ENCODE results near the gene LCP2. TPM values are rescaled to one million over a fixed set of nuclear protein-coding genes. Genes with fewer than 3 reads are reported as not detected.

The LCP2 gene
- total and polyA plus RNA-seq, 2 of the 4 experiments (the other 2 are of a cell fraction) = not detected

DNA sequence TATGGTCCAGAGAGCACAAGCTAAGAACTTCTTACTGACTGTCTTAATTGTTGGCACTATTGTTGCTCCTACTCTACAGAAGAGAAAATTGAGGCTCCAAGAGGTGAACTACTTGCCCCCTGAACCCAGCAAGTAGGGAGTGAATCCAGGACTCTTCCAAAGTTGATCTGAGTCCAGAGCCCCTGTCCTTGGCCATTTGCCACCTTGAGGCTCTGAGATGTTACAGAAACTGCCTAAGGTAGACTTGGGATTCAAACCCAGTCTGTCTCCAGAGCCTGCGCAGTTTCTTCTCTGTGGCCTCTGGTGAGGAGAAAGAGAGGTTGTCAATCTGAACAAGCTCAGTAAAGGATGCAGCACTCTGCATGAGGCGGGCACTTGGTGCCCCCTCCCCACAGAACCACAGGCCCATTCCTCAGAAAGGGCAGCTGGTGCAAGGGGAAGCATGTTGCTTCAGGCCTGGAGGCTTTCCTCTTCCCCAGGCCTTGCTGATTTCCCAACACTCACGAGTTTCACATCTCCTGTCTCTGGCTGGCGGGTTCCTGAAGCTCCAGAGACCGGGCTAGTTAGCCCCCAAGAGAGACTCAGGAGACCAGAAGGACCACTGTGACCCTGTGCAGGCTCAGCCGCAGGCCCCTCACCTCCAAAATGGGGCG lies 2.9 kb upstream of the LCP2 start:
- Histone ChIP-seq H2BK5ac (ENCODE audit: low read depth, low read length, poor library complexity, severe bottlenecking) (no peak overlapping the region), H3K56ac (ENCODE audit: extremely low read depth, insufficient read depth, low read length) (no peak overlapping the region), H2AK5ac (ENCODE audit: low read depth, low read length) (no peak overlapping the region), H3K23ac (ENCODE audit: low read depth, low read length) (no peak overlapping the region), H4K91ac (ENCODE audit: insufficient read depth, low read depth, low read length) (no peak overlapping the region), H3K79me1 (ENCODE audit: low read depth in 1 of 2, low read length in 2 of 2) (no peaks in the 10 kb centered on the region), H2BK120ac (ENCODE audit: low read depth, low read length) (no peak overlapping the region), H4K20me1 (ENCODE audit: insufficient read depth, low read length) (no peaks in the 10 kb centered on the region), H2BK20ac (ENCODE audit: low read depth, low read length) (no peak overlapping the region), H3K27me3 (ENCODE audit: control insufficient read depth, insufficient read depth, low read length) (no peaks in the 10 kb centered on the region), H3K18ac (ENCODE audit: low read depth, low read length) (no peak overlapping the region), H2AK9ac (replicated peaks; ENCODE audit: low read depth, low read length, poor library complexity) (no peak overlapping the region), H3K4ac (ENCODE audit: low read depth, low read length) (no peak overlapping the region), H3K14ac (replicated peaks; ENCODE audit: low read depth, low read length) (no peak overlapping the region), H2AFZ (replicated peaks; ENCODE audit: low read length, poor library complexity) (no peak overlapping the region), H3K36me3 (ENCODE audit: control insufficient read depth, insufficient read depth, low read length) (no peaks in the 10 kb centered on the region), H3K4me3 (ENCODE audit: insufficient read depth, low read depth, low read length) (no peak overlapping the region), H3K4me1 (ENCODE audit: control insufficient read depth, insufficient read depth, low read length) (no peaks in the 10 kb centered on the region), H3K9ac (ENCODE audit: low read depth, low read length) (no peak overlapping the region), H3K9me1 (ENCODE audit: insufficient read depth, low read length) (no peaks in the 10 kb centered on the region), H2BK15ac (ENCODE audit: low read depth, low read length) (no peak overlapping the region), H3K9me3 (ENCODE audit: control insufficient read depth, insufficient read depth, low read length) (no peaks in the 10 kb centered on the region), H4K8ac (ENCODE audit: low read depth in 2 of 2, low read length in 2 of 2) (no peak overlapping the region), H4K5ac (ENCODE audit: low read depth, low read length) (no peak overlapping the region), H3K4me2 (ENCODE audit: low read depth, low read length) (no peak overlapping the region), H3K27ac (ENCODE audit: insufficient read depth, low read length) (no peak overlapping the region)
- in situ Hi-C loops (cut with MboI; ENCODE audit: low sequenced_read_pairs) = no loop called here
- BruUV-seq (replicated peaks) = no TSS peak
- CTCF ChIA-PET = no interaction called here
- dilution Hi-C loops (cut with HindIII; ENCODE audit: low sequenced_read_pairs, unreplicated experiment) = no loop called here
- intact Hi-C loops (cut with micrococcal nuclease) = no loop called here
- no peak for DNase-seq
- ATAC-seq (ENCODE audit: low read depth) = no peak
- no peak for TF ChIP-seq FOS (IDR thresholded peaks at IDR 0.05; ENCODE audit: low read depth, low read length)
- TF ChIP-seq MXI1 (IDR thresholded peaks at IDR 0.05; ENCODE audit: borderline replicate concordance, low read depth, low read length) = no peak
- no peak for TF ChIP-seq SMC3 (IDR thresholded peaks at IDR 0.05; ENCODE audit: low read depth, low read length)
- TF ChIP-seq POLR2A (IDR thresholded peaks at IDR 0.05; ENCODE audit: low read depth, low read length) = no peak
- no peak for TF ChIP-seq MAFK (IDR thresholded peaks at IDR 0.05; ENCODE audit: low read depth, low read length)
- TF ChIP-seq RCOR1 (IDR thresholded peaks at IDR 0.05; ENCODE audit: insufficient replicate concordance, low read length) = no peak
- TF ChIP-seq RAD21 (IDR thresholded peaks at IDR 0.05; ENCODE audit: low read length) = no peak
- no peak for TF ChIP-seq CEBPB (IDR thresholded peaks at IDR 0.05; ENCODE audit: low read depth, low read length)
- no peak for TF ChIP-seq MAZ (IDR thresholded peaks at IDR 0.05; ENCODE audit: borderline replicate concordance, low read depth, low read length)
- no peak for TF ChIP-seq NFE2L2 (IDR thresholded peaks at IDR 0.05; ENCODE audit: low read depth, low read length)
- TF ChIP-seq BHLHE40 (IDR thresholded peaks at IDR 0.05; ENCODE audit: low read depth, low read length) = no peak
- TF ChIP-seq, protein P1, sequence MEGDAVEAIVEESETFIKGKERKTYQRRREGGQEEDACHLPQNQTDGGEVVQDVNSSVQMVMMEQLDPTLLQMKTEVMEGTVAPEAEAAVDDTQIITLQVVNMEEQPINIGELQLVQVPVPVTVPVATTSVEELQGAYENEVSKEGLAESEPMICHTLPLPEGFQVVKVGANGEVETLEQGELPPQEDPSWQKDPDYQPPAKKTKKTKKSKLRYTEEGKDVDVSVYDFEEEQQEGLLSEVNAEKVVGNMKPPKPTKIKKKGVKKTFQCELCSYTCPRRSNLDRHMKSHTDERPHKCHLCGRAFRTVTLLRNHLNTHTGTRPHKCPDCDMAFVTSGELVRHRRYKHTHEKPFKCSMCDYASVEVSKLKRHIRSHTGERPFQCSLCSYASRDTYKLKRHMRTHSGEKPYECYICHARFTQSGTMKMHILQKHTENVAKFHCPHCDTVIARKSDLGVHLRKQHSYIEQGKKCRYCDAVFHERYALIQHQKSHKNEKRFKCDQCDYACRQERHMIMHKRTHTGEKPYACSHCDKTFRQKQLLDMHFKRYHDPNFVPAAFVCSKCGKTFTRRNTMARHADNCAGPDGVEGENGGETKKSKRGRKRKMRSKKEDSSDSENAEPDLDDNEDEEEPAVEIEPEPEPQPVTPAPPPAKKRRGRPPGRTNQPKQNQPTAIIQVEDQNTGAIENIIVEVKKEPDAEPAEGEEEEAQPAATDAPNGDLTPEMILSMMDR (conservative IDR thresholded peaks at IDR 0.05; ENCODE audit: low read depth, low read length) = no peak
- no peak for TF ChIP-seq RFX5 (IDR thresholded peaks at IDR 0.05; ENCODE audit: low read depth, low read length)
- TF ChIP-seq, protein P2, sequence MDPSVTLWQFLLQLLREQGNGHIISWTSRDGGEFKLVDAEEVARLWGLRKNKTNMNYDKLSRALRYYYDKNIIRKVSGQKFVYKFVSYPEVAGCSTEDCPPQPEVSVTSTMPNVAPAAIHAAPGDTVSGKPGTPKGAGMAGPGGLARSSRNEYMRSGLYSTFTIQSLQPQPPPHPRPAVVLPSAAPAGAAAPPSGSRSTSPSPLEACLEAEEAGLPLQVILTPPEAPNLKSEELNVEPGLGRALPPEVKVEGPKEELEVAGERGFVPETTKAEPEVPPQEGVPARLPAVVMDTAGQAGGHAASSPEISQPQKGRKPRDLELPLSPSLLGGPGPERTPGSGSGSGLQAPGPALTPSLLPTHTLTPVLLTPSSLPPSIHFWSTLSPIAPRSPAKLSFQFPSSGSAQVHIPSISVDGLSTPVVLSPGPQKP (IDR thresholded peaks at IDR 0.05; ENCODE audit: borderline replicate concordance, low read depth, low read length) = no peak
- no peak for TF ChIP-seq USF2 (IDR thresholded peaks at IDR 0.05; ENCODE audit: low read depth, low read length)
- TF ChIP-seq CHD1 (IDR thresholded peaks at IDR 0.05; ENCODE audit: low read depth, low read length) = no peak
- POLR2A ChIA-PET (ENCODE audit: unreplicated experiment) = no interaction called here
- WGBS, 2 experiments (ENCODE audit: extremely low coverage in 2 of 2, insufficient read length in 1 of 2) = 20% methylated on average over 2 of the region's 7 CpGs; no CpG with 5 or more reads in 1 of the 2 experiments
